GM18502 (cell line): ENCODE measurements around the gene TUBA1A.
A peak's percentile ranks its signal among the peaks of the same experiment; 100 is the strongest.
"Not testable (repeated sequence)": the region's sequence is repeated elsewhere in the genome, so short reads cannot be mapped to it uniquely, and the experiment has no call there.

Source experiments
- ATAC-seq: cut with Tn5 transposase; IDR thresholded peaks from one replicate; pipeline ENCODE4 v1.9.1; 2021; ENCODE audit warnings: mild to moderate bottlenecking; ENCODE audit not compliant: unreplicated experiment, poor library complexity

TUBA1A gene

GRCh38 chr12:49201595-49202295 is 12.9 kb upstream of the TUBA1A start:
- ATAC-seq = no peak

GRCh38 chr12:49200919-49201594 is 12.2 kb upstream of the TUBA1A start:
- ATAC-seq = no peak

- no peak for ATAC-seq
Observed at GRCh38 chr12:49198431-49199155, 9.7 kb upstream of the TUBA1A start.

GRCh38 chr12:49197256-49197655 is 8.4 kb upstream of the TUBA1A start:
- no peak for ATAC-seq

GRCh38 chr12:49195736-49196135 is 6.9 kb upstream of the TUBA1A start:
- ATAC-seq = no peak

- ATAC-seq = not testable (repeated sequence)
Observed at GRCh38 chr12:49193746-49194145, 4.9 kb upstream of the TUBA1A start.

- ATAC-seq = not testable (repeated sequence)
Observed at GRCh38 chr12:49191498-49191897, 2.6 kb upstream of the TUBA1A start.

GRCh38 chr12:49190974-49191373 is 2.1 kb upstream of the TUBA1A start:
- ATAC-seq = no peak

- ATAC-seq = no peak
Observed at GRCh38 chr12:49189731-49190716, 1.1 kb upstream of the TUBA1A start.

- ATAC-seq = peak; percentile 48
Observed at GRCh38 chr12:49188201-49188915, 522 bp downstream of the TUBA1A start.

- ATAC-seq = no peak
Observed at GRCh38 chr12:49187184-49187583, 1.7 kb downstream of the TUBA1A start.

GRCh38 chr12:49186307-49186706 is 2.6 kb downstream of the TUBA1A start:
- not testable (repeated sequence) for ATAC-seq

GRCh38 chr12:49184697-49185096 is 4.2 kb downstream of the TUBA1A start:
- not testable (repeated sequence) for ATAC-seq

- ATAC-seq = not testable (repeated sequence)
Observed at GRCh38 chr12:49183214-49183950, 5.5 kb downstream of the TUBA1A start.

GRCh38 chr12:49174218-49174617 is 14.7 kb downstream of the TUBA1A start:
- ATAC-seq = no peak

GRCh38 chr12:49170924-49171323 is 18.0 kb downstream of the TUBA1A start:
- no peak for ATAC-seq

- no peak for ATAC-seq
Observed at GRCh38 chr12:49165114-49165513, 23.8 kb downstream of the TUBA1A start.

- not testable (repeated sequence) for ATAC-seq
Observed at GRCh38 chr12:49161901-49162300, 27.0 kb downstream of the TUBA1A start.
